HL-60 (cell line): ENCODE results near the gene HMCN2.

Source experiments
- DNase-seq, 2 experiments: peaks; one replicate each; pipeline ENCODE4 v3.0.0-alpha.2; 2010 to 2020; ENCODE audit warnings: low read depth in 1 of 2, low spot score in 1 of 2
- H3K27ac ChIP-seq: fragments of 250-450 bp; sonication (Bioruptor Pico); replicated peaks from 2 replicates; pipeline ENCODE4 v1.5.1; 2020; ENCODE audit warnings: mild to moderate bottlenecking, moderate library complexity
- H3K27me3 ChIP-seq: fragments of 250-450 bp; sonication (Bioruptor Pico); 2 replicates; pipeline ENCODE4 v1.5.1; 2021; ENCODE audit warnings: mild to moderate bottlenecking, moderate library complexity; ENCODE audit not compliant: insufficient read depth, poor library complexity, severe bottlenecking
- H3K4me3 ChIP-seq: replicated peaks from 2 replicates; pipeline ENCODE4 v1.5.1; 2011; ENCODE audit warnings: mild to moderate bottlenecking, control low read depth, low read length; ENCODE audit not compliant: insufficient read depth
- GABPA ChIP-seq: IDR thresholded peaks from 2 replicates; pipeline ENCODE4 v1.6.1; 2012; ENCODE audit warnings: low read depth
- POLR2AphosphoS5 ChIP-seq: IDR thresholded peaks from 2 replicates; pipeline ENCODE4 v1.6.1; 2012; ENCODE audit warnings: low read depth
- SPI1 ChIP-seq: IDR thresholded peaks from 2 replicates; pipeline ENCODE4 v1.6.1; 2012; ENCODE audit warnings: low read depth, mild to moderate bottlenecking, borderline replicate concordance
- long read RNA-seq: library from polyadenylated mRNA; unstranded; transcript quantifications from one replicate; pipeline ENCODE4 v2.0.0, GENCODE V29; 2020
- TF ChIP-seq, protein P1 (sequence below): IDR thresholded peaks from one replicate; pipeline ENCODE4 v1.5.1; 2011; ENCODE audit warnings: low read length, control low read depth, inconsistent platforms; ENCODE audit not compliant: insufficient read depth
- TF ChIP-seq, protein P2 (sequence below): IDR thresholded peaks from 2 replicates; pipeline ENCODE4 v1.6.1; 2012; ENCODE audit warnings: low read depth; ENCODE audit not compliant: insufficient replicate concordance

The HMCN2 gene, protein sequence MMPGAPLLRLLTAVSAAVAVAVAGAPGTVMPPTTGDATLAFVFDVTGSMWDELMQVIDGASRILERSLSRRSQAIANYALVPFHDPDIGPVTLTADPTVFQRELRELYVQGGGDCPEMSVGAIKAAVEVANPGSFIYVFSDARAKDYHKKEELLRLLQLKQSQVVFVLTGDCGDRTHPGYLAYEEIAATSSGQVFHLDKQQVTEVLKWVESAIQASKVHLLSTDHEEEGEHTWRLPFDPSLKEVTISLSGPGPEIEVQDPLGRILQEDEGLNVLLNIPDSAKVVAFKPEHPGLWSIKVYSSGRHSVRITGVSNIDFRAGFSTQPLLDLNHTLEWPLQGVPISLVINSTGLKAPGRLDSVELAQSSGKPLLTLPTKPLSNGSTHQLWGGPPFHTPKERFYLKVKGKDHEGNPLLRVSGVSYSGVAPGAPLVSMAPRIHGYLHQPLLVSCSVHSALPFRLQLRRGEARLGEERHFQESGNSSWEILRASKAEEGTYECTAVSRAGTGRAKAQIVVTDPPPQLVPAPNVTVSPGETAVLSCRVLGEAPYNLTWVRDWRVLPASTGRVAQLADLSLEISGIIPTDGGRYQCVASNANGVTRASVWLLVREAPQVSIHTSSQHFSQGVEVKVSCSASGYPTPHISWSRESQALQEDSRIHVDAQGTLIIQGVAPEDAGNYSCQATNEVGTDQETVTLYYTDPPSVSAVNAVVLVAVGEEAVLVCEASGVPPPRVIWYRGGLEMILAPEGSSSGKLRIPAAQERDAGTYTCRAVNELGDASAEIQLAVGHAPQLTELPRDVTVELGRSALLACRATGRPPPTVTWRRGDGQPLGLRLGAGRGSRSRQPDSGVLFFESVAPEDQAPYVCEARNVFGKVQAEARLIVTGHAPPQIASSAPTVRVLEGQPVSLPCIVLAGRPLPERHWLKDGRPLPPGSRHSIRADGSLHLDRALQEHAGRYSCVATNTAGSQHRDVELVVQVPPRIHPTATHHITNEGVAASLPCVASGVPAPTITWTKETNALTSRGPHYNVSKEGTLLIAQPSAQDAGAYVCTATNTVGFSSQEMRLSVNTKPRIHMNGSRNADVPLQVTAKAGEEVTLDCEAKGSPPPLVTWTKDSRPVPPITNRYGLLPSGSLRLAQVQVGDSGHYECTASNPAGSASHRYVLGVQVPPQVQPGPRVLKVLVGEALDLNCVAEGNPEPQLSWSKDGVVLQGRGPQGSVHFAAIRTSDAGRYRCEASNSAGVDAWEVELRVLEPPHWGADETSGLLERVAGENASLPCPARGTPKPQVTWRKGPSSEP (N-terminal part only)
- long read RNA-seq: 0 reads

DNA sequence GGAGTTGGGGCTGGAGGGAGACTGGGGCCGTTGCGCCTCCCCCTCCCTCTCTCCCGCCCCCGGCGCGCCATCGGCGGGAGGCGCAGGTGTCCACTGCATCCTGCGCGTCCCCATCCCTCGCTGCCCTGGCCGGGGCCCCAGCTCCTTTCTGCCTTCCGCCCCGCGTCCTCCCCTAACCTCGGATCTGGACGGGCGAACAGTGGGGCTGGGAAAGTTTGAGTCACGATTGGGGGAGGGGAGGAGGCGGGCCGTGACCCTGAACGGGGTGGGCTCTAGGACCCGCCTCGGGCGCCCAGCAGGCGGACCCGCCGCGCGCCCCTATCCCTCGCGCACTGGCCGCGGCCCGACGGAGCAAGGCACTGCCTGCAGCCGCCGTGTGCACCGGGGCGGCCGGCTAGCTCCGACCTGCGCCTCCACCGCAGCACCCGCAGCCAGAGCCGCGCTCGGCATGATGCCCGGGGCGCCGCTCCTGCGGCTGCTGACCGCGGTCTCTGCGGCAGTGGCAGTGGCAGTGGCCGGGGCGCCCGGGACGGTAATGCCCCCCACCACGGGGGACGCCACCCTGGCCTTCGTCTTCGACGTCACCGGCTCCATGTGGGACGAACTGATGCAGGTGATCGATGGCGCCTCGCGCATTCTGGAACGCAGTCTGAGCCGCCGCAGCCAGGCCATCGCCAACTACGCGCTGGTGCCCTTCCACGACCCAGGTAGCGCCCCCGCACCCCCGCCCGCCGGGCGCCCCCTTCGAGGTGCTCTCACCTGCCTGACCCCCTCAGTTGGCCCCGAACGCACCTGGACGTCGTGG is at the start of gene HMCN2:
Gene HMCN2, plus strand, starts transcription at position 330 of the 805 bp plus-strand sequence. Its CDS starts 119 bp downstream, at position 449.
- H3K27ac ChIP-seq: no peak within 1 kb of the TSS
- TF ChIP-seq SPI1: no peak
- TF ChIP-seq, protein P1, sequence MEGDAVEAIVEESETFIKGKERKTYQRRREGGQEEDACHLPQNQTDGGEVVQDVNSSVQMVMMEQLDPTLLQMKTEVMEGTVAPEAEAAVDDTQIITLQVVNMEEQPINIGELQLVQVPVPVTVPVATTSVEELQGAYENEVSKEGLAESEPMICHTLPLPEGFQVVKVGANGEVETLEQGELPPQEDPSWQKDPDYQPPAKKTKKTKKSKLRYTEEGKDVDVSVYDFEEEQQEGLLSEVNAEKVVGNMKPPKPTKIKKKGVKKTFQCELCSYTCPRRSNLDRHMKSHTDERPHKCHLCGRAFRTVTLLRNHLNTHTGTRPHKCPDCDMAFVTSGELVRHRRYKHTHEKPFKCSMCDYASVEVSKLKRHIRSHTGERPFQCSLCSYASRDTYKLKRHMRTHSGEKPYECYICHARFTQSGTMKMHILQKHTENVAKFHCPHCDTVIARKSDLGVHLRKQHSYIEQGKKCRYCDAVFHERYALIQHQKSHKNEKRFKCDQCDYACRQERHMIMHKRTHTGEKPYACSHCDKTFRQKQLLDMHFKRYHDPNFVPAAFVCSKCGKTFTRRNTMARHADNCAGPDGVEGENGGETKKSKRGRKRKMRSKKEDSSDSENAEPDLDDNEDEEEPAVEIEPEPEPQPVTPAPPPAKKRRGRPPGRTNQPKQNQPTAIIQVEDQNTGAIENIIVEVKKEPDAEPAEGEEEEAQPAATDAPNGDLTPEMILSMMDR: no peak
- TF ChIP-seq POLR2AphosphoS5: no peak
- no peak for TF ChIP-seq GABPA
- TF ChIP-seq, protein P2, sequence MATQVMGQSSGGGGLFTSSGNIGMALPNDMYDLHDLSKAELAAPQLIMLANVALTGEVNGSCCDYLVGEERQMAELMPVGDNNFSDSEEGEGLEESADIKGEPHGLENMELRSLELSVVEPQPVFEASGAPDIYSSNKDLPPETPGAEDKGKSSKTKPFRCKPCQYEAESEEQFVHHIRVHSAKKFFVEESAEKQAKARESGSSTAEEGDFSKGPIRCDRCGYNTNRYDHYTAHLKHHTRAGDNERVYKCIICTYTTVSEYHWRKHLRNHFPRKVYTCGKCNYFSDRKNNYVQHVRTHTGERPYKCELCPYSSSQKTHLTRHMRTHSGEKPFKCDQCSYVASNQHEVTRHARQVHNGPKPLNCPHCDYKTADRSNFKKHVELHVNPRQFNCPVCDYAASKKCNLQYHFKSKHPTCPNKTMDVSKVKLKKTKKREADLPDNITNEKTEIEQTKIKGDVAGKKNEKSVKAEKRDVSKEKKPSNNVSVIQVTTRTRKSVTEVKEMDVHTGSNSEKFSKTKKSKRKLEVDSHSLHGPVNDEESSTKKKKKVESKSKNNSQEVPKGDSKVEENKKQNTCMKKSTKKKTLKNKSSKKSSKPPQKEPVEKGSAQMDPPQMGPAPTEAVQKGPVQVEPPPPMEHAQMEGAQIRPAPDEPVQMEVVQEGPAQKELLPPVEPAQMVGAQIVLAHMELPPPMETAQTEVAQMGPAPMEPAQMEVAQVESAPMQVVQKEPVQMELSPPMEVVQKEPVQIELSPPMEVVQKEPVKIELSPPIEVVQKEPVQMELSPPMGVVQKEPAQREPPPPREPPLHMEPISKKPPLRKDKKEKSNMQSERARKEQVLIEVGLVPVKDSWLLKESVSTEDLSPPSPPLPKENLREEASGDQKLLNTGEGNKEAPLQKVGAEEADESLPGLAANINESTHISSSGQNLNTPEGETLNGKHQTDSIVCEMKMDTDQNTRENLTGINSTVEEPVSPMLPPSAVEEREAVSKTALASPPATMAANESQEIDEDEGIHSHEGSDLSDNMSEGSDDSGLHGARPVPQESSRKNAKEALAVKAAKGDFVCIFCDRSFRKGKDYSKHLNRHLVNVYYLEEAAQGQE: no peak
- no peak within 1 kb of the TSS for H3K4me3 ChIP-seq
- no peak for DNase-seq
- H3K27me3 ChIP-seq: peaks cover 47% of the 10 kb centered on the region

DNA sequence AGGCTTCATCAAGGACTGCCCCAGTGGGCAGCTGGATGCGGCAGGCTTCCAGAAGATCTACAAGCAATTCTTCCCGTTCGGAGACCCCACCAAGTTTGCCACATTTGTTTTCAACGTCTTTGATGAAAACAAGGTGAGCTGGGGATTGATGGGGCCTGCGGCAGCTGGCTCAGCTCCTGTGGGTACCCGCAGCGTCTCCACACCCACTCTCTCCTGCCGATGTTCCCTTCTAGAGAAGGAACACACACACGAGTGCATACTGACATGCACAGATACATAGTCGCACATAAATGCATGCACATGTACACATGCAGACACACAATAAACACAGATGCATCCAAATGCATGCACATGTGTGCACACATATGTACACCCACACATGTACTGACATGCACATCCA is 47.7 kb upstream of the HMCN2 start:
- Histone ChIP-seq H3K4me3 (no peak overlapping the region), H3K27me3 (no peaks in the 10 kb centered on the region), H3K27ac (no peak overlapping the region)
- DNase-seq: no peak
- TF ChIP-seq, protein P2: no peak
- TF ChIP-seq POLR2AphosphoS5: no peak
- TF ChIP-seq, protein P1: no peak
- TF ChIP-seq GABPA: no peak
- TF ChIP-seq SPI1: no peak

DNA sequence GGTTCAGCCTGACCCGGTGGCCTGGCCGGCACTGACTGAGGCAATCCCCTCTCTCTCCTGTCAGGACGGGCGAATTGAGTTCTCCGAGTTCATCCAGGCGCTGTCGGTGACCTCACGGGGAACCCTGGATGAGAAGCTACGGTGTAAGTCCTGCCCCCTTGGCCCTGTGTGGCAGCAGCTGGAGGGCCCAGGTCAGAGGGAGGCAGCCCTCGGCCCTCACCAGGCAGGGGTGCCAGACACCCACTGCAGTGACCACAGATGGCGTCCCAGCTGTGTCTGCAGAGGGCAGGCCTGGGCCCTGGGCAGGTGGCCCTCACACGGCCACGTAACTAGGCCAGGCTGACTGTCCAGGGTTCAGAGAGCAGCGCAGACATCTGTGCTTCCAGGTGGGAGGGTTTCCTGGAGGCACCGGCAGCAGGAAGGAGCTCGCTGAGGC is 45.9 kb upstream of the HMCN2 start:
- DNase-seq: no peak
- Histone ChIP-seq H3K27me3 (no peaks in the 10 kb centered on the region), H3K4me3 (no peak overlapping the region), H3K27ac (no peak overlapping the region)
- TF ChIP-seq POLR2AphosphoS5 (no peak), GABPA (no peak), SPI1 (no peak)
- TF ChIP-seq, protein P1: no peak
- TF ChIP-seq, protein P2: no peak
